ENCODE data around the gene GORAB. TPM values are rescaled to one million over a fixed set of nuclear protein-coding genes. Genes with fewer than 3 reads are reported as not detected.
A peak's percentile ranks its signal among the peaks of the same experiment; 100 is the strongest.

The GORAB gene, protein sequence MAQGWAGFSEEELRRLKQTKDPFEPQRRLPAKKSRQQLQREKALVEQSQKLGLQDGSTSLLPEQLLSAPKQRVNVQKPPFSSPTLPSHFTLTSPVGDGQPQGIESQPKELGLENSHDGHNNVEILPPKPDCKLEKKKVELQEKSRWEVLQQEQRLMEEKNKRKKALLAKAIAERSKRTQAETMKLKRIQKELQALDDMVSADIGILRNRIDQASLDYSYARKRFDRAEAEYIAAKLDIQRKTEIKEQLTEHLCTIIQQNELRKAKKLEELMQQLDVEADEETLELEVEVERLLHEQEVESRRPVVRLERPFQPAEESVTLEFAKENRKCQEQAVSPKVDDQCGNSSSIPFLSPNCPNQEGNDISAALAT
- 13.3 TPM for total RNA-seq

DNA sequence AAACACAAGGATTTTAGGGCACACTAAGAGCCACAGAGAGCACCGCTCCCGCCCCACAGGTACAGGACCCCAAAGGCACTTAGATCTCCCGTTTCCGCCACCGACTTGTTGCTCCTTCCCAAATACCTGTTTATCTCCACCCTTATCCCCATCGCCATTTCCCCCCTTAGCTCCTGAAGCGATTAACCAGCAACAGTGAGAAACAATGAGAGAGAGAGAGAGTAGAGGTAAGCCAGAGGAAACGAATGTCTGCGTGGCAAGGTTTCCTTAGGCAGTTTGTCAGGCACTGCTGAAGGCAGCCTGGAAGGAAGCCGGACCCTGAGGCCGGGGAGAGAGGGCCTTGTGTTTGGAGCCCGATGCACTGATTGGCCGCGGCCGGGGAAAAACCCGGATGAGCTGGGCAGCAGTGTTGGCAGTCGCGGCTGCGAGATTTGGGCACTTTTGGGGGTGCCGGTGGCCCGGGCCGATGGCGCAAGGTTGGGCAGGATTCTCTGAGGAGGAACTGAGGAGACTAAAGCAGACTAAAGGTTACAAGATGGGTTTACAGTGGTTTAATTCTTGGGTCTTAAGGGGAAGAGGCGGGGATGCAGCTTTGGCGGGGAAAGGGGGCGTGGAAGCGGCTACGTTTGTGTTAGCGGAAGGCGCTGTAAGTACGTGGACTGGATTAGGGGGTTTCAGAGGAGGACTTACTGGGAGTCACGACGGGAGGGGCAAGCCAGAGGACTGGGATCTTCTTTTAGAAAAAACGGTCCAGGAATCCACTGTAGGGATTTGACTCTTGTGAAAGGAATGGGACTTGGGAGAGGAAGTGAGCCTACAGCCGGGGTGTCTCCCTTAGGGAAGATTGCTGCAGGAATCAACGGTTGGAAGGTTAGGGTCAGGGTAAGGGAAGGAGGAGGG is at the start of gene GORAB:
GORAB (plus strand) TSS at position 409 of the 900 bp plus-strand sequence; CDS start at position 467, 58 bp downstream.
- DNase-seq: peak; percentile 92

DNA sequence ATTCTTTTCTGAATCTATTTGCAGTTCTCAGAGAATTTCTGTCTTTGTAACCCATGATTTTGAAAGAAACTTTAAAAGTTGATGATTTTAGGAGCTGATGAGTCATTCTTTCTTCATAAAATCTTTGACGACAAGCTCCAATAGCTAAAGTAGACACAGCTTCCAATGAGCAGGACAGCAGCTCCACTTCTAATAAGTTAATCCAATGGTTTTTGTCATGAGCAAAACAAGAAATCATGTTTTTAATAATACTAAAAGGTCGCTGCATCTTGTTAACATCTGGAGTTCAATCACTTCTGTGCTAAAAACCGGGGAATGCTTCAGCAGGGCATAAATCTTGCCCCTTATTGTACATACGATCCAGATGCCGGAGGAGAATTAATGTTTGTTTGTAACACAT is 48.9 kb upstream of the GORAB start:
- peak; percentile 90 for DNase-seq

DNA sequence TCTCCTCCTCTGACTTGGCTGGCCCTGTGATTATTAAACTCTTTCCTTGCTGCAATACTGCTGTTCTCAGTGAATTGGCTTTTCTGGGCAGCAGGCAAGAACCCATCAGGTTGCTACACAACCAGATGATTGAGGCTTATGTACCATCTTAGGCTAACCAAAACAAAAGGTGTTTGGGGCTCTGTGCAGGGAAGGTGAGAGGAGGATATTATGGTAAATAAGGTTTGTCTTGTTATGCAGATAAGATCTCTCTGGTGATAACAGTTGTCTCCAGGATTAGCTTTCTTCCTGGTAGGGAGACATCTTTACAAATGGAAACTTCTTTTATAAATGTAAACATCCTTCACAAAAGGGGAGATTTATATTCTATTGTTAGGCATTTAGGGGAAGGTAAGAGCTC is 44.5 kb upstream of the GORAB start:
- DNase-seq: no peak

- DNase-seq: no peak
Measured at GRCh38 chr1:170491291-170491690, 40.7 kb upstream of the GORAB start.

DNA sequence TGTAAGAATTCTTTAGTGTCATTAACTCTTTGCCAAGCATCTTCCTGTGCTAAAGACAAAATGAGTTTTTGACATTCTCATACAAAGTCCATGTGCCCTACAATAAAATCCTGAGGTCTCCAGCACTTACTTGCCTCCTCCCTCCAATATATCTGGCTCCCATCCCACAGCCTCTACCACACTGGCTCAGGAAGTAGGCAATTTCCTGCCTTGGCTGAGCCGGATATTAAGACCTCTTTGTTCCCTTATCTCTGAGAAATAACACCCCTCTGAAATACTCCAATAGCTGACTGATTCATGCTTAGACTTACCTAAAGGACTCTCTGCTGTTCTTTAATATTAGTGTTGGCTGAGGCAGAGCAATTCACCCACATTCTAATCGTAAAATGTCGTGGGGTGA is 37.6 kb upstream of the GORAB start:
- no peak for DNase-seq

GRCh38 chr1:170495006-170495405 is 37.0 kb upstream of the GORAB start:
- DNase-seq: peak; percentile 19

- DNase-seq: peak; percentile 81
Measured at GRCh38 chr1:170498876-170499275, 33.1 kb upstream of the GORAB start.

GRCh38 chr1:170503665-170504064 is 28.3 kb upstream of the GORAB start:
- no peak for DNase-seq

DNA sequence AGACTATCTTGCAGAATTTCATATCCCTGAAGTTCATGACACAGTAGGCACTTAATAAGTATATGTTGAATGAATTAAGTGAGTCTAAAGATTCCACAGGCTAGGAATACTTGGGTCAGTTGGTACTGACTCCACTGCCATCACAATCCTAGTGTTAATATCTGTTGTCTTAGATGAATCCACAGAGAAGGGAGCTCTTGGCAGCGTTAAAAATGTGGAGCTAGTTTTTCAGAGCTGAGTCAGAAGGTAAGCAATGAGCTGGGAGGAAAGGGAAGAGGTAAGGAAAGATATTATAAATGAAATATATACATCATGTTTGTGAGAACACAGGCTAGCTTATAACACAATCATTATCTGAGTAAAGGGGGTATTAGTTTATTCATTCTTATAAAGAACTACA is 21.8 kb upstream of the GORAB start:
- DNase-seq: no peak

- no peak for DNase-seq
Measured at GRCh38 chr1:170511038-170511437, 20.9 kb upstream of the GORAB start.

- no peak for DNase-seq
Measured at GRCh38 chr1:170513138-170513537, 18.8 kb upstream of the GORAB start.

DNA sequence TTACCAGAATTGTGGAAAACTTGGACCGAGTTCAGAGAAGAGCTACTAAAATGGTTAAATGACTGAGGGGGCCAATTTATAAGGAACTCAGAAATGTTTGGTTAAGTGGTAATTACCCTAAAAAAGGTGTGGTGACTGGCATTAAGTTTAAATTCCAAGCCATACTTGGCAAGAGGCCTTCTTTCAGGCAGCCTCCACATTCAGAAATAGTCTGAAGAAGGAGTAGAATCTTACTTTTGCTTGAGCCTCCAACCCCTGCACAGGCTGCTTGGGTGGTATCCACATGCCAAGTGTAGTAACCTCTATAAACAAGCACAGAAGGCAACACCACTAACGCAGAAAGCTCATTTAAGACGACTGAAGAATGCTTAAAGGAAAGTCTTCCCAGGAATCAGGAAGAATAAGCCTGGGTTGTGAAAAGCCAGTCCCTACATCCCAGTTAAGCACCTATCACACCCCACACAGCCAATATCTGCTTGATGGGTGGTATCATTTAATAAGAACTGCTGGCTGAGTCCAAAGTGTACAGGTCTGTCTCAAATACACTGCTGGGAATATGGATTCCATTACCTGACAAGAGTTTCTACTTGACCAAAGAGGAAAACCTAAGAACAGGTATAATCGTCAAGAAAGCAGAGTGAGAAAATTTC is 13.7 kb upstream of the GORAB start:
- DNase-seq: no peak

- DNase-seq: no peak
Measured at GRCh38 chr1:170518965-170519364, 13.0 kb upstream of the GORAB start.

DNA sequence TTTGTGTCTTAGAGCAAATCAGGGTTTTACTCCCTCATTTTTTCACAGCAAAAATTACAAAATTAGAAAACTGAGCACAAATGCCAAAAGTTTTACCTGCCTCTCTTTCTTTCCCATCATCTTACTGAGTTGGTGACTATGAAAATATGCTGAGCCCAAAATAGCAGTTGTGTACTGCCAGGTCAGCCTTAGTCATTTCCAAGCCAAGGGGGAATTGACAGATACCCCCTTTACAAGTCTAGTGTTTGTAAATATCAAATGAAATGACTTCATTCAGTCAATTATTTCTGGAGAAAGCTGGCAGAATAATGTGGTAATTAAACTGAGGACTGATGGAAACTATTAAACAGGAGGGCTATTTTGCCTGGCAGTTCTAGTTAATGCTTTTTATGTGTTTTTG is 11.4 kb upstream of the GORAB start:
- no peak for DNase-seq

DNA sequence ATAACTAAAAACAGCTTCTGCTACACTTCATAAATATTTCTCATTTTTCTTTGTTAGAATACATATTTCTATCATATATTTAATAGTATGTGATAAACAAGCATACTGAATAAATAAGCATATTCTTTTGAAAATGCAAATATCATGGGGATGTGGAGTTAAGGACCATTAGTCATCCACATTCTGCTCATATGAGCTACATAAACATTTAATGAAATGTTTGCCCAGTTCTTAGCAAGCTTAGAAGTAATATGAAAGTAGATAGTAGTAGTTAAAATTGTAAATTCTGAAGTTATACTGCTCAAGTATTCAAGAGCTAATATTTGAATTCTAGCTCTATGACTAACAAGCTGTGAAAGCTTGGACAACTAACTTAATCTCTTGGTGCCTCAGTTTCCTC is 10.1 kb upstream of the GORAB start:
- no peak for DNase-seq

- DNase-seq: no peak
Measured at GRCh38 chr1:170530972-170531757, 801 bp upstream of the GORAB start.

DNA sequence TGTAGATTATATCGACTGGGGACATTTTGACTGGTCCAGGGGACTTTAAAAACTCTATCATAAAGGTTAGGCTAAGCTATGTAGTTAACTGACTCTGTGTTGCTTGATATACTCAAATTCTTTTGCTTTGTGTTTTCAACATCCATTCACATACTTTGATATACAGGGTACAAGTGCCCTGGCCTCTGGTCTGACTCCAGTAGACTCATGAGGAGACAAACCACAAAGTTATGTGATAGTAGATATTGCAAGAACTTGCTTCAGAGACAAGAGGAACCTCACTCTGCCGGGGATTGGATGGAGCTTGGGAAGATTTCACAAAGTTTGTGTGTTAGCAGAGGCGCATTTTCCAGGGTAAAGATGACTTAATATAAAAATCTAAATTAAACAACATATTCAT is 1.3 kb downstream of the GORAB start:
- DNase-seq: no peak

DNA sequence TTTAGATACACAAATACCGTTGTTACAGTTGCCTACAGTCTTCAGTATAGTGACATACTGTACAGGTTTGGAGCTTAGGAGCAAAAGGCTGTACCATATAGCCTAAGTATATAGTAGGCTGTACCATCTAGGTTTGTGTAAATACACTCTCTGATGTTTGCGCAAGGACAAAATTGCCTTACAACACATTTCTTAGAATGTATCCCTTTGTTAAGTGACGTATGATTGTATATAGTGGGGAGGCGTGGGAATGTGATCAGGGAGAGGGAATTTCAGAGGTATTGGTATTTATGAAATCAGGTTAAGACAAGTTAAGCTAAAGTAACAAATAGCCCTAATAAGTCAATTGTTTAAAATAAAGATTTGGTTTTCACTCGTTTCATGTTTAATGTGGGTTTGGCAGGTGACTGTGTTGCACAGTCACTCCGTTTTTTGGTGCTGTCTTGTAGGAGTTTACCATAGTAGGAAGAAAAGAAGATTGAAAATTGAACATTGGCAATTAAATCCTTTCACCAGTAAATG is 2.7 kb downstream of the GORAB start:
- DNase-seq: no peak

- DNase-seq: no peak
Measured at GRCh38 chr1:170535418-170535817, 3.5 kb downstream of the GORAB start.

DNA sequence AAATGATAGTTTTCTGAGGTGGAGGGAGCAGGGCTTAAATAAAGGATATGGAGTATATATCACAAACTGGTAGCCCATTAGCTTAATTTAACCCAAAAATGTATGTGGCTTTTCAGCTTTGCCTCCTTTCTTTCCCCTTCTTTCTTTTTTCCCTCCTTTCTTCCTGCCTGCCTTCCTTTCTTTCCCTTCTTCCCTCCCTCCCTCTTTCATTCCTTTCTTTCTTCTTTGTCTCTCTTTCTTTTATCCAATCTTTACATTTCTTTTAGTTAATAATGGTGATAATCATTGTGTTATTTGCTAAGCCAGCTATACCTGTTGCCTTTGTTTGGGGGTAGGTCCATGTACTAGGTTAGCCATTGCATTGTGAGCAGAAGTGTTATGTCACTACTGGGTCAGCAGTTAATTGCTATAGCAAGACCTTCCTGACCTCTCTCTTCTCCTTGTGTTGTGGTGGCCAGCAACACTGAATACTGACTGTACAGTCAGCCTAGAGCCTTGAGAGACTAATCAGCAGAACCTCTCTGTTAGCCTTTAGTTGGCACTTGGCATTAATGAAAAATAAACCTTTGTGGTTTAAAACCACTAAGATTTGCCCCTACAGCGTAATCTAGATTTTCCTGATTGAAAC is 5.1 kb downstream of the GORAB start:
- no peak for DNase-seq

GRCh38 chr1:170537798-170538503 is 6.0 kb downstream of the GORAB start:
- no peak for DNase-seq
